HG03432 (cell line): ENCODE results near the gene PCARE.
A peak's percentile ranks its signal among the peaks of the same experiment; 100 is the strongest.

Experiments
- ATAC-seq: cut with Tn5 transposase; IDR thresholded peaks from one replicate; pipeline ENCODE4 v1.9.1; 2021; ENCODE audit warnings: mild to moderate bottlenecking, moderate library complexity; ENCODE audit not compliant: unreplicated experiment

Gene PCARE

GRCh38 chr2:29063646-29064345, 10.5 kb downstream of the PCARE start:
- ATAC-seq, result no peak

GRCh38 chr2:29063056-29063455, 11.3 kb downstream of the PCARE start:
- no peak for ATAC-seq

DNA sequence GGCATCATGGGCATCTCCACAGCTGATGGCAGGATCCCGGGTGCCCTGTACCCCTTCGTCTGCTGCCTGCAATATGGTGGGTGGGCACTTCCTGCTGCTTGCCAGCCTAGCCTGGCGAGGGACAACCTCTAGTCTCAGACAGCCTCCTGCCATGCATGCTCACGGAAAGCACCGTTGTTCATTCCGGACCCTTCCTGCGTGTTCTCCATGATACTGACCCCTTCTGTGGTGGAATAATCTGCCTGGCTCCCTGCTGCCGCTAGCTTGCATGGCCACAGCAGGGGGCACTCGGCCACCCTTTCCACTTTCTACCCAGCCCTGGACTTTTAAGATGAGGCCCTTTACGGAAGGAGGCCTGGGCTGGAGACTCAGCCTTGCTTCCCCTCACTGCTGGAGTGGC, 12.0 kb downstream of the PCARE start:
- ATAC-seq, result no peak

GRCh38 chr2:29061616-29062015, 12.7 kb downstream of the PCARE start:
- ATAC-seq, result no peak

DNA sequence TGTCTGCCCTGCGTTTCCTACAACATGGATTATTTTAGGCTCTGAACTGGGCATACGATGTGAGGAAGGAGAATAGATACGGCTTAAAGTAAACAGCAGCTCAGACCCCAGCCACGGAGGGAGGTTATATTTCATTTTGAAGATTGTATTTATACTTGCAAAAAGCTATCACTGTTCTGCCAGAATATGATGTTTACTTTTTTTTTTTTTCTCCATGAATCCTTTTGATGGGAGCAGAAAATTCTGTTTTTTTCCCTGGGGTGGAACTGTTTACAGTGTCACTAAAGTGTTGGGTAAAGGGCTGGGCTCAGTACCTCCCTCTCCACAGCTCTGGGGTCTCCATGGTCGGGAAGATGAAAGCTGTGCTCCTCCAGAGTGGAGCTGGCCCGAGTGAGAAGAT, 13.1 kb downstream of the PCARE start:
- no peak for ATAC-seq

- ATAC-seq, result no peak
These were observed 13.9 kb downstream of the PCARE start for GRCh38 chr2:29060441-29060840.

DNA sequence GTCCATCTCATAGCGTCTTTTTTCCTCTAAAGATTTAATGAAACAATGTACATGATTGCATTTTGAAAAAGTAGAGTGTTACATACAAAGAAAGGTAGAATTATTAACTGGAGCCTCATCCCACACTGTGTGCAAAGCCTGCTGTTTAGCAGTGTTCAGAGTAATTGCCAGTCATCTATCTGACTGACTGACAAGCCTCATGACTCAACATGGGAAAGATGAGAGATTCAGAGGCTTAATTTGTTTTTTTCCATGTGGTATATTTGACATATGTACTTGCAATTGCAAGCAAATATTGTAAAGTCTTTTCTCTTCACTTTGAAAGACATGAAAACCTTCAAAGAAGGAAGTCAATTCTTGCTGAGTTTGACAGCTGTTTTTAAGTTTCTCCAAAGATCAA, 14.7 kb downstream of the PCARE start:
- ATAC-seq, result no peak

DNA sequence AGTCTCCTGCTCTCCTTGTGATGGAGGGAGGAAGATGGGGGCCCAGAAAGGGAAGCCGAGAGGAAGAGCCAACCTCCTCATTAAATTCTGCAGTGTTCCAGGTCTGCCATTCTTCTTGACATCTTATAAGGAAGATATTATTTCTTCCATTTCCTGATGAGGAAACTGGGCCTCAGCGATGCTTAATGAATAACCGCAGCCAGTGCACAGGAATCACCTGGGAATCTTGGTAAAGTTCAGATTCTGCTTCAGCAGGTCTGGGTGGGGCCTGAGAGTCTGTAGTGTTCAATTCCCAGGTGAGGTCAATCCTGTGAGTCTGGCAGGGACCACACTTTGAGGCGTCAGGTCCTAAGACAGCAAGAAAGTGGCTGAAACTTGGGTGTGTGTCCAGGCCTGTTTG, 17.3 kb downstream of the PCARE start:
- ATAC-seq, result no peak

DNA sequence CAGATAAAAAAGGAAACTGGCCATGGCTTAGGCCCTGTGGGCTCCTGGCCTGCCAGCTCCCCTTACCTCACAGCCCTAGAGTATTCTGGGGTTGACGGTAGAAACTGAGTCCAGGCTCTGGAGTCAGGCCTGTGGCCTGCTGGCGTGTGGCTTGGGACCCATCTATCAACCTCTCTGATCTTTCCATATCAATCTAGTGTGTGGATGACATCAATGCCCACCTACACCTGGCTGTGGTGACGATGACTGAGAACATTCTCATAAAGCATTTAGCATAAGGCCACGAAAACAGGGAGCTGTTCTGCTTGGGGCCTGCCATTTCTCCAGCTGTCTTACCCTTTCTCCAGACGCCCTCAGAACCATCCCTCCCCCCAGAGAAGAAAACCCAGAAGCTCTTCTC, 17.9 kb downstream of the PCARE start:
- ATAC-seq, result no peak

GRCh38 chr2:29055601-29056000, 18.7 kb downstream of the PCARE start:
- ATAC-seq, result no peak

DNA sequence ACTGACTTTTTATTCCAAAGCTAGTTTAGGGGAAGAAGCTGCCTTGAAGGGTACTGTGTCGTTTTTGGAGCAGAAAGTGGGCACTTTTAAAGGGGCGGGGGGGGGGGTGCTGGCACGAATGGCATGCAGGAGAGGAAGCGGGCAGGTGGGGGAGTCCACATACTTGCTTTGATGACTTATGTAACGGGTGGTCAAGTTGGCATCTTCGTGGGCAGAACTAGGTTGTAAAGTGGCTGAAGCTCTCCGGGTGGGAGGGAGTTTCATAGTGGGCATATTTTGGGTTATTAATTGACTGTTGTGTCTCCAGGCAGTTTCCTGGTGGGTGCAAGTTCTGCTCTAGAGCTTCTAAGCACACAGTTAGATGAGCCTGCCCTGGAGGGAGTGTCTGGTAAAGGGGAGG, 19.9 kb downstream of the PCARE start:
- ATAC-seq, result no peak

GRCh38 chr2:29053670-29054400, 20.5 kb downstream of the PCARE start:
- ATAC-seq, result no peak

DNA sequence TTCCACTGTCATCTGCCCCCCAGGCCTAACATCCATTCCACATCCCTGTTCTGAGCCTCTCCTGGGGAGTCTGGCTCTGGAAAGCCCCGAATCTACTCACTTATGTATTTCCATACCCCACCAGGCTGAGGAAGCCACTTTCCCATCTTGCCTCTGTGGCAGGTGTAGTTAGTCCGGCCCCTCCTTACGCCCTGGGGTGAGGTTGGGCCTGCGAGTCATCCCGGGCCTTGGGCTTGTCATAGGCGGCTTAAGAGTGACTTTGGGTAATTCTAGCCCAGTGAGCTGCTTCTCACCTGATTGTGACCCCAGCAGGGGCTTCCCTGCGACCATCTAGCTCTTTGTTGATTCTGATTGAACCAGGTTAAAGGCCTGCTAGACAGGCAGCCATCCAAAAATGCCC, 21.1 kb downstream of the PCARE start:
- peak; percentile 67 for ATAC-seq

DNA sequence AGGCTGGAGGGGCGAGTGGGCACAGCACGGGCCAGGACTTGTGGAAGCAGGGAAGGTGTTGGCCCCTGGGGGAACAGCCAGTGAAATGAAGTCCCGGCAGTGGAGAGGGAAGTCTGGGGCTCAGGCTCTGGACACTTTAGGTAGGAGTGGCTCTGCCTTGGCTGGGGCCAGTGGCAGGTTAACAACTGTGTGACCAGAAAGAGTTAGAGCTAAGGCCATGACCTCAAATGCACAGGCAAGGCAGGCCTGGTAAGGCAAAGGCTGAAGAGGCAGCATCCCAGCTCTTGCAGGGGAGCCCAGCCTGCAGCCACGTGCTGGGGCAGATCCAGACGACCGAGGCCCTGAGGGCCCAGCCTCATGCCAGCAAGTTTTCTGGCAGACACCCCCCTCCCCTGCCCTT, 21.5 kb downstream of the PCARE start:
- ATAC-seq, result no peak

DNA sequence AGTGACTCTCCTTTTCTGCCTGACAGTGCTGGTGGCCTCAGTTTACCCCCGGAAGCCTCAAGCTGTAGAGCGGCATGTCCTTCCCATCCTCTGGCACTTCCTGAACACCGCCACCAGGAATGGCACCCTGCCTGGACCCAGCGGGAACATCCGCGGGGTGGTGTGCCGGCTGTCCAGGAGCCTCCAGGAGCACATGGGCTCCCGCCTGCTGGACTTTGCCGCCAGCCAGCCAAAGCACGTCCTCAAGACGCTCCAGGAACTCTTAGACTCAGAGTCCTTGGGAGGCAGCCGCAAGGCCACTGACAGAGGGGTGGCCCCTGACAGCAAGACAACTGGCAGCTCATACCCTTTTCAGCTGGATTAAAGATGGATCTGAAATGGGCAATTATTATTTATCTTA, 22.6 kb downstream of the PCARE start:
- no peak for ATAC-seq

DNA sequence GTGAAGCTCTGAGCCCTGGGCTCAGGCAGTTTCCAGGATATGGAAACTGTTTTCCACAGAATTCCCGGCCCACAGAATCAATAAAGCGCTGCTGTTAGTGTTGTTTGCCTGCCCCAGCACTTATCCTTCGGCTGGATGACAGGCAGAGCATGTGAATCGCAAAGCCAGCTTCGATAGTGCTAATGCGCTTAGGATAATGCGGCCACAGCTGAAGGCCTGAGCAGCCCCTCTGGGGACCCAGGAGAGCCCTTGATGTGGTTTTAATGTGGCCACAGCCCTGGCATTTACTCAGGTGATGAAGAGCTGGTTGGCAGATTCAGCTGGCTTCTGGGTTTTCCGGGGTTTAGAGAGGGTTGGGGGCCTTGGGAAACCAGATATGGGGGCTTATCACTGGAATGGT, 23.7 kb downstream of the PCARE start:
- ATAC-seq, result no peak

DNA sequence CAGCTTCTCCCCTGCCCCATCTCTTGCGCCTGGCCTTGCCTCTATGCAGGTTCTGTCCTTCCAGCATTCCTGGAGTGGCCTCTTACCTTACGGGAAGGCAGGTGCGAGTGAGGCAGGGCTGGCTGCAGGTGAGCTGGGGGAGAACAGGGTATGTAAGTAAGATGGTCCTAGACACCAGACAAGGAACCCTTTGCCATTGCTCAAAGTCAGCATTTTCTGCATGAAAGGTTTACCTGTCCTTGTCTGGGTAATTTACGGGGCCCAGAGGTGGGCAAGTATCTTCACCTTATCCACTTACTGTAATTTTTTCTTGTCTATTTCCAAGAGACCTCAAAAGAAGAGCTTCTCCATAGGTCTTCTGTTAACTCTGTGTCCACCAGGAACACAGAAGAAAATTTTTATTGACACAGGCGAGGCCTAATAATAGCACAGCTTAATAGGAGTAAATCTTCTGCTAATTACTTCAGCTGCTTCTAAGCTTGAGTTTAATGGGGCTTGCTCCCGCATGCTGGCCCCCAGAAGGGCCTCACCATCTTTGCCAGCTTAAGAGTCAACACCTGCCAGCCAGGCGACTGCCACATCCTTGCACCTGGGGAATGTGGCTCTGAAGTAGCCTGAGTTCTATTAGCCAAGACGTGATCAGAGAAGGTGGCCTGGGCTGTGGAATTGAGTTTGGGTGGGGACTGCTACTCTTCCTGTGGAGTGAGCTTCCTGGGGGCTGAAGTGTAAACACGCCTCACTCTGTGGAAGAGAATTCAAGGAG, 27.1 kb downstream of the PCARE start:
- ATAC-seq, result no peak

GRCh38 chr2:29046321-29046720, 28.0 kb downstream of the PCARE start:
- no peak for ATAC-seq

- ATAC-seq, result no peak
These were observed 29.9 kb downstream of the PCARE start for GRCh38 chr2:29044459-29044858.

- ATAC-seq, result no peak
These were observed 31.7 kb downstream of the PCARE start for GRCh38 chr2:29042561-29043075.

DNA sequence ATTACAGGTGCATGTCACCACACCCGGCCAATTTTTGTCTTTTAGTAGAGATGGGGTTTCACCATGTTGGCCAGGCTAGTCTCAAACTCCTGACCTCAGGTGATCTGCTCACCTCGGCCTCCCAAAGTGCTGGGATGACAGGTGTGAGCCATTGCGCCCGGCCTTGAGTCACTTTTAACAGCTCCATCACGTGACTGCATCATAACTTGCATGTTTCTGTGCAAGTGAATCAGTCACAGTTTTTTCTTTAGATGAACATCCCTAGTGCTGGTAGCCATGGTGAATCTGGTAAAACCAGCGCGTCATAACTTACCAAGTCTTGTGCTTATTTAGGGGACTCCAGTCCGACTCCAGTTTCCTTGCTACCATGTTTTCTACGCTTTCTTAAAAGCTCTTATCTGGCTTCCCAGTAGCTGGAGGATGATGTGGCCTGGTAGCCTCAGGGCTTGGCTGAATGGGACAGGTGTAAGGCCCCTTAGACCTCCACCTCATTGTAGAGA, 33.1 kb downstream of the PCARE start:
- no peak for ATAC-seq

DNA sequence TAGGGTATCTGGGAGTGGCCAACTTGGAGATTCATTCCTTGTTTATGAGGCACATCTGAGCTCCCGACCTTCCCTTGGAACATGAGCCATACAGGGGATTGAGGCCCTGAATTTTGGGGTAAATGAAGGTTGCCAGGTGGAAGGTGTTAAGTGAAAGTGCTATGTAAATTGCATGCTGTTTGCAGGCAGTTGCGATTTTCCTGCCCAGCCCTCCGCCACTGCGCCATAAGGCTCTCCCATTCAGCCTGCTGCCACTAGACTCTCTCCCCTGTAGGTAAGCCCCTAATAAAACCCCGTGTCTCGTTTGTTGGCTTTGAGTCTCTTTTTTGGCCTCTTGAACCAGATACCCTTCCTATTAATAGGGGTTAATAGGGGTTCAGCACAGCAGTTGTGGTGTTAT, 33.8 kb downstream of the PCARE start:
- ATAC-seq, result no peak
